Measurements from ENCODE around the gene IBA57. TPM values are rescaled to one million over a fixed set of nuclear protein-coding genes. Genes with fewer than 3 reads are reported as not detected.

IBA57 gene
- polyA plus RNA-seq, 2 of the 4 experiments (the other 2 are of a cell fraction), result 1.5 to 2.2 TPM

DNA sequence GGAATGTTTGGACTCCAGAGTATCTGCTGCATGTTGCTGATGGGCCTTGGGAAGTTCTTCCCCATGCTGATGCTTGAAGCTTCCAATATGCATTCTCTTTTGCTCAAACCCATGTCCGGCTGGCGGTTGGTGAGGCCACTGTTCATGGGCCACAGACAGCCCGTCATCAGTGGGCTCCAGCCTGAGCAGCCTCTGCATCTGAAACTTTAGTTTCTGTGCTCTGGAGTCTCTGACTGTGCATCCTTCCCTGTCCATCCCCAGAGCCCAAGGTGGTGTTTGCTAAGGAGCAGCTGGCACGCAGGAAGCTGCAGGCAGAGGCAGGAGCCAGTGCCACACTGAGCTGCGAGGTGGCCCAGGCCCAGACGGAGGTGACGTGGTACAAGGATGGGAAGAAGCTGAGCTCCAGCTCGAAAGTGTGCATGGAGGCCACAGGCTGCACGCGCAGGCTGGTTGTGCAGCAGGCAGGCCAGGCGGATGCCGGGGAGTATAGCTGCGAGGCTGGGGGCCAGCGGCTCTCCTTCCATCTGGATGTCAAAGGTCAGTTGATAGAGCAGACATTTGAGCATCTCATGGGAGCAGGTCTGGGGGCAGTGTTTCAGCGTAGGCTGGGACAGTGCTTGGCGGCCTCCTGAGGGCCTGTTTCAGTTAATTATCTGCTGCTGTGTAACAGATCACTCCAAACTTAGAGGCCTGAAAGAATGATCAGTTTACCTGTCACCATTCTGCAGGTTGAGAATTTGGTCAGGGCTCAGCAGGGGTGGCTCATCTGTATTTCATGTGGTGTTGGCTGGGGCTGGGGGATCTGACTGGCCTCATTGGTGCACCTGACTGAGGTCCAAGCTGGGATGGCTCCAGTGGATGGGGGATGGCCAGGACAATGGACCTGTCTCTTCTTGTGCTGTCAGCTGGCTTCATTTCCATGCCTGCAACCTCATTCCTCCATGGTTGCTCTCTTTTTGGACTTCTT, 58.9 kb downstream of the IBA57 start:
- ChIA-PET POLR2A (no interaction called here), CTCF (interaction anchor here (1.3 to 2.8 kb wide), 4 partner anchors 10 to 290 kb away, joined by 3 to 7 read pairs (median 4); no protein-coding TSS in a partner anchor)
- H3K27ac ChIP-seq, result no peak overlapping the region
- peaks cover 17% of the 10 kb centered on the region; the same call in 2 of the 3 replicates for H3K4me1 ChIP-seq
- no peak for DNase-seq (ENCODE audit: low read depth in 1 of 2, low spot score in 1 of 2)
- ATAC-seq, result no peak
- TF ChIP-seq POLR2A (IDR thresholded peaks at IDR 0.05; ENCODE audit: low read length), result no peak
- TF ChIP-seq NFE2L2 (conservative IDR thresholded peaks at IDR 0.05; ENCODE audit: low read length), result no peak
- TF ChIP-seq TFCP2L1 (CRISPR knock-in tag; IDR thresholded peaks at IDR 0.05), result no peak
- TF ChIP-seq ESRRA (IDR thresholded peaks at IDR 0.05; ENCODE audit: borderline replicate concordance, low read length), result no peak
- no peak for TF ChIP-seq FOSB (CRISPR knock-in tag; IDR thresholded peaks at IDR 0.05)
- no peak for TF ChIP-seq FOXS1 (CRISPR knock-in tag; IDR thresholded peaks at IDR 0.05)
- no peak for TF ChIP-seq GATA3 (IDR thresholded peaks at IDR 0.05; ENCODE audit: borderline replicate concordance)
- TF ChIP-seq, protein P1, sequence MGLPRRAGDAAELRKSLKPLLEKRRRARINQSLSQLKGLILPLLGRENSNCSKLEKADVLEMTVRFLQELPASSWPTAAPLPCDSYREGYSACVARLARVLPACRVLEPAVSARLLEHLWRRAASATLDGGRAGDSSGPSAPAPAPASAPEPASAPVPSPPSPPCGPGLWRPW (IDR thresholded peaks at IDR 0.05), result no peak
- TF ChIP-seq HOXA7 (CRISPR knock-in tag; IDR thresholded peaks at IDR 0.05), result no peak
- TF ChIP-seq, protein P2, sequence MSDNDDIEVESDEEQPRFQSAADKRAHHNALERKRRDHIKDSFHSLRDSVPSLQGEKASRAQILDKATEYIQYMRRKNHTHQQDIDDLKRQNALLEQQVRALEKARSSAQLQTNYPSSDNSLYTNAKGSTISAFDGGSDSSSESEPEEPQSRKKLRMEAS (IDR thresholded peaks at IDR 0.05), result no peak
- no peak for TF ChIP-seq JUN (IDR thresholded peaks at IDR 0.05)
- no peak for TF ChIP-seq TP53 (CRISPR knock-in tag; IDR thresholded peaks at IDR 0.05)
- TF ChIP-seq, protein P3, sequence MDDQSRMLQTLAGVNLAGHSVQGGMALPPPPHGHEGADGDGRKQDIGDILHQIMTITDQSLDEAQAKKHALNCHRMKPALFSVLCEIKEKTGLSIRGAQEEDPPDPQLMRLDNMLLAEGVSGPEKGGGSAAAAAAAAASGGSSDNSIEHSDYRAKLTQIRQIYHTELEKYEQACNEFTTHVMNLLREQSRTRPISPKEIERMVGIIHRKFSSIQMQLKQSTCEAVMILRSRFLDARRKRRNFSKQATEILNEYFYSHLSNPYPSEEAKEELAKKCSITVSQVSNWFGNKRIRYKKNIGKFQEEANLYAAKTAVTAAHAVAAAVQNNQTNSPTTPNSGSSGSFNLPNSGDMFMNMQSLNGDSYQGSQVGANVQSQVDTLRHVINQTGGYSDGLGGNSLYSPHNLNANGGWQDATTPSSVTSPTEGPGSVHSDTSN (IDR thresholded peaks at IDR 0.05), result no peak
- no peak for TF ChIP-seq RFX5 (IDR thresholded peaks at IDR 0.05)
- no peak for TF ChIP-seq HEYL (CRISPR knock-in tag; IDR thresholded peaks at IDR 0.05)
- no peak for TF ChIP-seq NPAS2 (CRISPR knock-in tag; IDR thresholded peaks at IDR 0.05; ENCODE audit: borderline replicate concordance)
- H3K4me3 ChIP-seq, result no peak overlapping the region
- no peak overlapping the region for H3K4me2 ChIP-seq
- FAIRE-seq, result no peak
- peaks cover 12% of the 10 kb centered on the region for H3K9me3 ChIP-seq
- WGBS (ENCODE audit: missing lambda C conversion rate), result 88% methylated on average over 14 of the region's 16 CpGs

DNA sequence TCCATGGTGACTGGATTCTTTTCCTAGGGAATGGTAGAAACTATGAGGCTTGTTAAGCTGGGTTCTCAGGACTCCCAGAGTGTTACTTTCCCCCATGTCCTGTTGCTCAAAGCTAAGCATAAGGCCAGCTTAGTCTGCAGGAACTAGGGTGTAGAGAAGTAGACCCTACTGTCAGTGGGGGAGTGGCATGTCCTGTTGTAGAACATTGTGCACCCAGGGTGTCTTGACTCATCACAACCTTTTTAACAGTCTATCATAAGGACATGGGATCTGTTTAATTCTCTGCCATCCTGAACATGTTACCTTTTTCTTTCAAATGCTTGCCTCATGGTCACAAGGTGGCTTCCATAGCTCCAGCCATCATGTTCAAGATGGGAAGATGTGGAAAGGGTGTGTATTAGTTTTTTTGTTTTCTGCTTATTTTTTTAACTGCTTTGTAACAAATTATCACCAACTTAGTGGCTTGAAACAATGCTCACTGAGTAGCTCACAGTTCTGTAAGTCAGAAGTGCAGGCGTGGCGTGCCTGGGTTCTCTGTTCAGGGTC, 59.6 kb downstream of the IBA57 start:
- Histone ChIP-seq H3K4me2 (no peak overlapping the region), H3K27ac (no peak overlapping the region), H3K9me3 (peaks cover 12% of the 10 kb centered on the region), H3K4me1 (peaks cover 17% of the 10 kb centered on the region; the same call in 2 of the 3 replicates), H3K4me3 (no peak overlapping the region)
- POLR2A ChIA-PET, result no interaction called here
- FAIRE-seq (no peak), ATAC-seq (no peak), DNase-seq (ENCODE audit: low read depth in 1 of 2, low spot score in 1 of 2) (no peak)
- TF ChIP-seq TFCP2L1 (CRISPR knock-in tag; IDR thresholded peaks at IDR 0.05) (no peak), KDM5A (IDR thresholded peaks at IDR 0.05) (no peak), EP300 (IDR thresholded peaks at IDR 0.05) (no peak), ZFP36 (IDR thresholded peaks at IDR 0.05; ENCODE audit: borderline replicate concordance, partially characterized antibody) (no peak), RARB (CRISPR knock-in tag; IDR thresholded peaks at IDR 0.05) (no peak), GATA3 (IDR thresholded peaks at IDR 0.05; ENCODE audit: borderline replicate concordance) (no peak), EHF (CRISPR knock-in tag; IDR thresholded peaks at IDR 0.05) (no peak), FOSB (CRISPR knock-in tag; IDR thresholded peaks at IDR 0.05) (no peak), ZSCAN20 (CRISPR knock-in tag; IDR thresholded peaks at IDR 0.05) (no peak), NFE2L2 (conservative IDR thresholded peaks at IDR 0.05; ENCODE audit: low read length) (no peak), CBX2 (IDR thresholded peaks at IDR 0.05; ENCODE audit: borderline replicate concordance, low read depth) (no peak), SMC3 (IDR thresholded peaks at IDR 0.05) (no peak), JUN (IDR thresholded peaks at IDR 0.05) (no peak), RAD21 (conservative IDR thresholded peaks at IDR 0.05 in 1 of 2, IDR thresholded peaks at IDR 0.05 in 1 of 2) (no peak), HOXB5 (CRISPR knock-in tag; IDR thresholded peaks at IDR 0.05) (no peak)
- TF ChIP-seq, protein P2 (IDR thresholded peaks at IDR 0.05), result no peak
- TF ChIP-seq, protein P4, sequence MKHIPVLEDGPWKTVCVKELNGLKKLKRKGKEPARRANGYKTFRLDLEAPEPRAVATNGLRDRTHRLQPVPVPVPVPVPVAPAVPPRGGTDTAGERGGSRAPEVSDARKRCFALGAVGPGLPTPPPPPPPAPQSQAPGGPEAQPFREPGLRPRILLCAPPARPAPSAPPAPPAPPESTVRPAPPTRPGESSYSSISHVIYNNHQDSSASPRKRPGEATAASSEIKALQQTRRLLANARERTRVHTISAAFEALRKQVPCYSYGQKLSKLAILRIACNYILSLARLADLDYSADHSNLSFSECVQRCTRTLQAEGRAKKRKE (CRISPR knock-in tag; IDR thresholded peaks at IDR 0.05; ENCODE audit: low read depth), result no peak
- TF ChIP-seq, protein P5, sequence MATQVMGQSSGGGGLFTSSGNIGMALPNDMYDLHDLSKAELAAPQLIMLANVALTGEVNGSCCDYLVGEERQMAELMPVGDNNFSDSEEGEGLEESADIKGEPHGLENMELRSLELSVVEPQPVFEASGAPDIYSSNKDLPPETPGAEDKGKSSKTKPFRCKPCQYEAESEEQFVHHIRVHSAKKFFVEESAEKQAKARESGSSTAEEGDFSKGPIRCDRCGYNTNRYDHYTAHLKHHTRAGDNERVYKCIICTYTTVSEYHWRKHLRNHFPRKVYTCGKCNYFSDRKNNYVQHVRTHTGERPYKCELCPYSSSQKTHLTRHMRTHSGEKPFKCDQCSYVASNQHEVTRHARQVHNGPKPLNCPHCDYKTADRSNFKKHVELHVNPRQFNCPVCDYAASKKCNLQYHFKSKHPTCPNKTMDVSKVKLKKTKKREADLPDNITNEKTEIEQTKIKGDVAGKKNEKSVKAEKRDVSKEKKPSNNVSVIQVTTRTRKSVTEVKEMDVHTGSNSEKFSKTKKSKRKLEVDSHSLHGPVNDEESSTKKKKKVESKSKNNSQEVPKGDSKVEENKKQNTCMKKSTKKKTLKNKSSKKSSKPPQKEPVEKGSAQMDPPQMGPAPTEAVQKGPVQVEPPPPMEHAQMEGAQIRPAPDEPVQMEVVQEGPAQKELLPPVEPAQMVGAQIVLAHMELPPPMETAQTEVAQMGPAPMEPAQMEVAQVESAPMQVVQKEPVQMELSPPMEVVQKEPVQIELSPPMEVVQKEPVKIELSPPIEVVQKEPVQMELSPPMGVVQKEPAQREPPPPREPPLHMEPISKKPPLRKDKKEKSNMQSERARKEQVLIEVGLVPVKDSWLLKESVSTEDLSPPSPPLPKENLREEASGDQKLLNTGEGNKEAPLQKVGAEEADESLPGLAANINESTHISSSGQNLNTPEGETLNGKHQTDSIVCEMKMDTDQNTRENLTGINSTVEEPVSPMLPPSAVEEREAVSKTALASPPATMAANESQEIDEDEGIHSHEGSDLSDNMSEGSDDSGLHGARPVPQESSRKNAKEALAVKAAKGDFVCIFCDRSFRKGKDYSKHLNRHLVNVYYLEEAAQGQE (IDR thresholded peaks at IDR 0.05), result no peak
- 8% methylated on average over 2 of the region's 2 CpGs for WGBS (ENCODE audit: missing lambda C conversion rate)
- CTCF ChIA-PET, result interaction anchor here (1.5 to 2.8 kb wide), 2 partner anchors 10 to 290 kb away, joined by 3 to 7 read pairs; no protein-coding TSS in a partner anchor

Measured in A549 (cell line).